Hematopoietic multipotent progenitor cell treated with erythropoietin and hydrocortisone succinate and interleukin-3 and kit ligand, for 4 days (in vitro differentiated cells): Measurements from ENCODE around the gene HOXA7.

Experiments
- DNase-seq: peaks from one replicate; pipeline ENCODE4 v3.0.0-alpha.2; 2015

HOXA7 gene

DNA sequence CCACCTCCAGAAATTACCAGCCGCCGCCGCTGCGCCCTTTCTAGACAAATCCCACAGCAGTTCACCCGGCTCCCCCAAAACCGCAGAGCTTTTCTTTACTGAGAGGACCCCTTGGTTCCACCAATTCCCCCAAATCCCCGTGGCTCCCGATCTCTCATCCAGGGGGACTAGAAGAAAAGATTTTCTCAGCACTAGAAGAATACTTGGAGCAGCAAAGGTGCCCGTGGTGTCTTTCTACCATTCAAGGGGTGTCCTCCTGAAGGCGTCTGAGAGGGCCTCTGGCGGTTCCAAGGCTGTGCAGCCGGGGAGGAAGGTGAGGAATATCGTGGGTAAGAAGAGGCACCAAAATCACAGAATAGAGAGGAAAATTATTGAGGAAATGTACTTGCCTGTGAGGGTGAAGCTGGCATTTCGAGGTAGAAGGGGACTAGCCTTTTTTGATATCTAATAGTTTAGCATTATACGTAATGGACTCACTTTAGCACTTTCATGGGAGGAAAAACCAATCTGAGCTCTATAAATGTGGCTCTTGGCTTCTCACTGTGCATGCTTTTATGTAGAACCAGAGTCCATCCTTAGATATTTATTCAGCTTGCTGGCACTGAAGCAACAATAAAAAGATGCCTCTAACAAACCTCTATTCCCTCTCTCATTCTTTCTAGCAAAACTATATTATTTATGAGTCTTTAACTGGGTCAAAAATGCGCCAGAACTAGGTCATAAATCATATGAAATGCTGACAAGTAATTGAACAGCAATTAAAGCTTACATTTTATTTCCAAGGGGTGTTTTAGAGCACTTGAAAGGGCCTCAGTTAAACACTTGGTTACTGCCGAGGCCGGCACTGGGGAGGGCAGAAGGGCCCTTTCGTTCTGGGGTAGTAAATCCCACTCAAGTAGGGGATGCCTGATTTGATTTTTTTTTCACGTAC, 40.2 kb downstream of the HOXA7 start:
- DNase-seq = no peak

GRCh38 chr7:27115221-27116026, 41.1 kb downstream of the HOXA7 start:
- DNase-seq = no peak

DNA sequence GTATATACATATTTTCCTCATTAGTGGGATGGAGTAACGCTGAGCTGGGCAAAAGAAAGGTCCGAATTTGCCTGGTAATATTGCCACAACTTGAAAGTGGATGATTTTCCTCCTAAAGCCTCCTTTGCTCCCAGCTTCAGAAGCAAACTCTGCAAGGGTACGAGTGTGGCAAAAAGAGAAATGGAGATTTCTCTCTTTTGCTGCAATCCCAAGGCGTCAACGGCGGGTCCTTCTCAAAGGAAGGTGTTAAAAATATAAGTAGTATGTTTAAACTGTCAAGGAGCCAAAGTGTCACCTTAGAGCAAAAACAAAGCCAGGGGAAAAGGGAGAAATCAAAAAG, 41.6 kb downstream of the HOXA7 start:
- DNase-seq = no peak

DNA sequence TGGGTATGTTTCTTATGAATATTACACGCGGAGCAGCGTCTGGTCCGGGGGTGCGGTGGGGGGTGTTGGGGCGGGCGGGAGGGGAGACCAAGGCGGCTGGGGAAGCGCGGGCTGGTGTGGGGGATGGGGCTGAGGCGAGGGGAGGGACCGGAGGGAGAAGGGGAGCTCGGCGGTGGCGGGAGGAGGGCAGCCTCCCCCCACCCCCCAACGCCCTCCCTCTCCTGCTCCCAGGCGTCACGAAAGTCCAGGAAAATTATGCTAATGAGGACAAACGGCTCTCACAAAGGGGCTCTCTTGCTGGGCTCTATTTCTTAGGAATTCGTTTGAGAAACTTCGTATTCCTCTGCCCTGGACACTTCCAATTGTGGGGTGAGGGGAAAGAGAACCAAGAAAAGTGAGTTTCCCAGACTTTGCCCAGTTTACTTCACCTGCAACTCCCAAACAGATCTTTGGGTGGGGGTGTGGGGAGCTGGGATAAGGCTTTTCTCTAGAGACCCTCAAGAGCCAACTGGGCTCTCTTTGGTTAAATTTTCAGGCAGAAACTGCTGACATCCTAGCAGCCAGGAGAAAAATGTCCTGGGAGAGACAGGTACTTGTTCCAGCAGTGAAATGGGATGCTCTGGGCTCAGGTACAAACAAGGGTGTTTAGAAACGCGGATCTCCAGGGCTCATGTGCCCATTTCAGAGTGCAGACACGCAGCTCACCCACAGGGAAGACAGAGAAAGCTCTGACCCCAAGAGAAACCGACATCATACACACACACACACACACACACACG, 42.3 kb downstream of the HOXA7 start:
- DNase-seq = no peak

DNA sequence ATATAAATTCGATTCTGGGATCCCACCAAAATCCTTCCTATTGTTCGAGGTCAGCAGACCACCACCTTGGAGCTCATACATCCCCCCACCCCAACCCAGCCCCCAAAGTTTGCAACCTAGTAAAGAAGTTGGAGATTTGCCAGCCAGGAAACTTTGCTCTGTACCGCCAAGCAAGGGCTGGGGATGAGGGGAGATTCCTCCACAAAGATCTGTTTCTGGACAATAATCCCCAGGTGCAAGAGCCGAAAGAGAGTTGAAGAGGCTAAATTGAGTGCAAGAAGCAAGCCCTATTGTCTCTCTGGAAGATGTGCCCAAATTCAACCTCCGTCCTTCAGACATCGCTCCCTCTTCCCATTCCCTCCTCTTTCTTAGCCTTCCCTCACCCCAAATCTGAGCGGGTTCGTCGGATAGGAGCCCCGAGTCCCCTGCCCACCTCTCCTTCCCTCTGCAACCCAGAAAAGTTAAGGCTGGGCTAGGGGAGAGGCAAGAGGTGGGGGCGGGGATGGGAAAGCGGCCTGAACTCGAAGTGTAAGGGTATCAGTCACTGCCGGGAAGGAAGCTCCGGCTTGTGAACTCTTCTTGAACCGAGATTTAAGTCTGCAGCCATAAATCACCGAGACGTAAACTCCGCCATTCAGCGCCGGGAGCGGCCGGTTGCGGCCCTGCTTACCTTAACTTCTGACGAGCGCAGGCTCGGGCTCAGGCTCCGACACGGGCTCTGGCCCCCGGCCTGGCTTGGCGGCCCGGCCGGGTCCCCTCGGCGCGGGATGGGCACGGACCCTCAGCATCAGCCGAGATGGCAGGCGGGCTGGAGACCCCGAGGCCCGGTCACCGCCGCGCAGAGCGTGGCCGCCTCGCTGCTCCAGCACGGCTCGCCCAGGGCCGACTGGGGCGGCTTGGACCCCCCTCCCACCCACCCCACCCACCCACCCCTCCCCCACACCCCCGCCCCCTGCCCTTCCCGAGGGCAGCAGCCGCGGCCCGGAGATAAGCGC, 43.2 kb downstream of the HOXA7 start:
- no peak for DNase-seq

DNA sequence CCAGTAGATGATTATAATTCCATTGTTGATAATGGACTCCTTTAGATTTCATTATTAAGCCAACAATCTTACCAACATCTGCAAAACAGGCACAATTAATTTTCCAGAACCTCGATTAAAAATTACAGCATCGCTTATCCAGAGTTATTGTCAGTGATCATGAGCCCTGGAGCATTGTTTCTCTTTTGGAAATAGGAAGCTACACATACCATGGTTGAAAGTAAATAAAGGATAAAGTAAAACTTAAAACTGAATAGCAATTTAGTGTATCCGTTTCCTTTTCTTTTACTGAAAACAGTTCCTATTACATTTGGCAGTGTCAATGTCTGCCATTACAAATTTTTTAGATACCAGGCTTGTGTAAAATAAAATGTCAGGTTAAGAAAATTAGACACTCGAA, 44.1 kb downstream of the HOXA7 start:
- no peak for DNase-seq

- no peak for DNase-seq
Measured at GRCh38 chr7:27111751-27112277, 44.7 kb downstream of the HOXA7 start.

DNA sequence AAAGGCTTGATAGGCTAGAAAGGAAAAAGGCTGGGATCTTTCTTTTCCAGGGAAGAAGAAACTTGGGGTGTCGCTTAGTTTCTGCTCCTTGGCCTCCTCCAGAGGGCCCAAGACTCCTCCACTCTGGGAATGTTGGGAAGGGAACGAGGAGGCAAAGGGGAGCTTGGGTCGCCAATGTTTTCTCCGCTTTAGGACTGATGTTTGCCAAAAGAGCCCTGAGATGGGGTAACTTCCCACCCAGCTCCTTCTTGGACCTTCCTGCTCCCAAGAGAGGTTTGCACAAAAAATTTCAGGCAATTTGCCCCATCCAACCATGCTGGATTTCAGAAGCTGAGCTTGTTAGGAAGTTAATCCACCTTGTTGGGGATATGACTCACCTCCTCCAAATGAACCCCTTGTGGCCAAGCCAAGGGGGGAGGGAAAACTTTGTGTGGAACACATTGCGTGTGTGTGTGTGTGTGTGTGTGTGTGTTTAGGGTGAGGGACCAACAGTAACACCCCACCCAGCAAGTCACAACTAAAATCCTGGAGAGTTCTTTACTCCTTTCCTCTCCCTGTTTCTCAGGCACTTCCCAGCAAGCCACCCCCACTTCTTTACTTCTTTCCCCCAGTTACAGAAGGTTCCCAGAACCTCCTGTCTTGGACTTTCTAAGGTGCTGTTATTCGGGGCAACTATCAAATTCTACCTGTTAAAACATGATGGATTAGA, 45.3 kb downstream of the HOXA7 start:
- no peak for DNase-seq

- DNase-seq = no peak
Measured at GRCh38 chr7:27110186-27111031, 46.1 kb downstream of the HOXA7 start.

DNA sequence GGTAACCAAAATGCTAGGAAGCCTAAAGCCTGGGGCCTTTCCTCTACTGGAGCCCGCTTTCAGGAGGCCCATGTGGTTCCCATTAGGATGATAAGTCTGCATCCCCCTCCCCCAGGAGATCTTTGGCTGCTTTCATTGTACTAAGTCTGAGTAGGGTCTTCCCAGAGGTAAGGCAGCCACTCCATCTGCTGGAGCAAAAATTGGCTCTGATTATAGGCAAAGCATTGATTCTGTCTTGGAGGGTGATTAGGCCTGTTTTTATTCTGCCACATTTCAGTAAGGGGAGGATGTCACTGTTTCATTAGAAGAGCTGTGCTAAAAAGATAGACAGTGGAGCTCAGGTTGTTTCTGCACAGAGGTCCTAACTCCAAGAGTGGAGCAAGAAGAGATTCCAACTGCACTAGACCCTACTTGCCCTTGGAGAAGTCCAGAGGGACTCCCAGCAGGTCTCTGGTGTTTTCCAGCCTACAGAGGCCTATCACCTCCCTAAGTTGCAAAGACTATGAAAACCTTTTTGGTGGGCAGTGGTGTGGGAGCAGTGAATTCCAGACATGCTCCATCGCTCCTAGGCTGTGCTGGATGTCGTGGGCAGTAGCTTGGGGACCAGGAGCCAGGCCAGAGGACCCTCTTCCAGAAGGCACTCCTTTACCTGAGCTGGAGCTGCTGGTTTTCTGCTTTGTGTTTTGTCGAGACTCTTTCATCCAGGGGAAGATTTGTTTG, 46.8 kb downstream of the HOXA7 start:
- DNase-seq = no peak

GRCh38 chr7:27108390-27109127, 47.9 kb downstream of the HOXA7 start:
- no peak for DNase-seq

GRCh38 chr7:27107391-27108381, 48.8 kb downstream of the HOXA7 start:
- no peak for DNase-seq

DNA sequence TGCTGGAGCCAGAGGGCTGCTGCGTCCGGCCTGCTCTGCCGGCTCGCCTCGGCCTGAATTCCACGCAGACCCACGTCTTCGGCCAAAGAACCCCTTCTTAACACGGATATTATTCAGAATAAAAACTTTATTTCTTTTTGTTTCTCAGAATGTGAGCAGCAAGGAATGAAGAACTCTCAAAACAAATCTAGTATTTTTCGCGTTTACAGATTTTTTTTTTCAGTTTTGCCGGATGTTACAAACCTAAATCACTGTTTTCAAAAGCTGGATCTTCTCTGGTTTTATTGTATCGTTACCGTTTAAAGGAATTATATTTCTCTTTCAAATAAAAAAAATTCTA, 49.6 kb downstream of the HOXA7 start:
- no peak for DNase-seq

- DNase-seq = no peak
Measured at GRCh38 chr7:27106181-27106900, 50.1 kb downstream of the HOXA7 start.

GRCh38 chr7:27105301-27106031, 51.0 kb downstream of the HOXA7 start:
- no peak for DNase-seq
